ENCODE data around the gene AP1G1.

DNA sequence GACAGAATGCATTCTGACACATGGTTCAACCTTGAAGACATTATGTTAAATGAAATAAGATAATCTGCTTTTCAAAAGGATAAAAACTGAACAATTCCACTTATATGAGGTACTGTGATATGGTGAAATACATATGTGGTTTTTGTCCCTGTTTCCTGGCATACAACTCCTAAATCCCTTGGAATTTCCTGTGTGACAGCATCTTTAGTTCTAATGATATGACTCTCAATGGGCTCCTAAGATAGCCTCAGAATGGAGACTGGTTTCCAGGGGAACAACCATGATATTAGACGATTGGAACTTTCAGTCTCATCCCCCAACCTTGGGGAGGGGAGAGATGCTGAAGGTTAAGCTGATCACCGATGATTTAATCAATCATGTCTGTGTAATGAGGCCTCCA is 46.4 kb downstream of the AP1G1 start:
- TF ChIP-seq POLR2A (IDR thresholded peaks at IDR 0.05) = no peak
- TF ChIP-seq, protein P1, sequence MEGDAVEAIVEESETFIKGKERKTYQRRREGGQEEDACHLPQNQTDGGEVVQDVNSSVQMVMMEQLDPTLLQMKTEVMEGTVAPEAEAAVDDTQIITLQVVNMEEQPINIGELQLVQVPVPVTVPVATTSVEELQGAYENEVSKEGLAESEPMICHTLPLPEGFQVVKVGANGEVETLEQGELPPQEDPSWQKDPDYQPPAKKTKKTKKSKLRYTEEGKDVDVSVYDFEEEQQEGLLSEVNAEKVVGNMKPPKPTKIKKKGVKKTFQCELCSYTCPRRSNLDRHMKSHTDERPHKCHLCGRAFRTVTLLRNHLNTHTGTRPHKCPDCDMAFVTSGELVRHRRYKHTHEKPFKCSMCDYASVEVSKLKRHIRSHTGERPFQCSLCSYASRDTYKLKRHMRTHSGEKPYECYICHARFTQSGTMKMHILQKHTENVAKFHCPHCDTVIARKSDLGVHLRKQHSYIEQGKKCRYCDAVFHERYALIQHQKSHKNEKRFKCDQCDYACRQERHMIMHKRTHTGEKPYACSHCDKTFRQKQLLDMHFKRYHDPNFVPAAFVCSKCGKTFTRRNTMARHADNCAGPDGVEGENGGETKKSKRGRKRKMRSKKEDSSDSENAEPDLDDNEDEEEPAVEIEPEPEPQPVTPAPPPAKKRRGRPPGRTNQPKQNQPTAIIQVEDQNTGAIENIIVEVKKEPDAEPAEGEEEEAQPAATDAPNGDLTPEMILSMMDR (IDR thresholded peaks at IDR 0.05) = no peak
